SK-N-SH treated with all-trans-retinoic acid at 6 μM for 48 hours (cell line): Measurements from ENCODE around the gene ZNF189.

Source experiments
- ATAC-seq: fragments of 200-7000 bp; cut with Tn5 transposase; 3 replicates; pipeline ENCODE4 v1.9.1; 2020; ENCODE audit warnings: mild to moderate bottlenecking, moderate library complexity
- ARNTL ChIP-seq: fragments of 450-650 bp; formaldehyde crosslinking; IDR thresholded peaks from 2 replicates; pipeline ENCODE4 v1.5.0; 2020; ENCODE audit warnings: low read depth, mild to moderate bottlenecking, moderate library complexity, borderline replicate concordance
- GLIS3 ChIP-seq: fragments of 250-450 bp; sonication (Bioruptor Pico); IDR thresholded peaks from 2 replicates; pipeline ENCODE4 v1.5.0; 2020; ENCODE audit warnings: mild to moderate bottlenecking, moderate library complexity
- ISL1 ChIP-seq: fragments of 250-450 bp; sonication (Bioruptor Pico); IDR thresholded peaks from 2 replicates; pipeline ENCODE4 v2.1.2; 2022; ENCODE audit warnings: mild to moderate bottlenecking, moderate library complexity
- OSR1 ChIP-seq: fragments of 250-450 bp; sonication (Bioruptor Pico); IDR thresholded peaks from 2 replicates; pipeline ENCODE4 v1.8.0; 2022; ENCODE audit warnings: moderate library complexity, mild to moderate bottlenecking, inconsistent platforms
- PPARA ChIP-seq: fragments of 250-450 bp; sonication (Bioruptor Pico); IDR thresholded peaks from 2 replicates; pipeline ENCODE4 v1.5.0; 2020; ENCODE audit warnings: mild to moderate bottlenecking, borderline replicate concordance
- RARB ChIP-seq: fragments of 250-450 bp; sonication (Bioruptor Pico); IDR thresholded peaks from 2 replicates; pipeline ENCODE4 v1.8.0; 2021; ENCODE audit warnings: mild to moderate bottlenecking, moderate library complexity
- SNAI2 ChIP-seq: fragments of 250-450 bp; sonication (Bioruptor Pico); IDR thresholded peaks from 2 replicates; pipeline ENCODE4 v1.5.0; 2020; ENCODE audit warnings: mild to moderate bottlenecking, moderate library complexity
- TCF4 ChIP-seq: fragments of 250-450 bp; sonication (Bioruptor Pico); IDR thresholded peaks from 2 replicates; pipeline ENCODE4 v1.8.0; 2021; ENCODE audit warnings: mild to moderate bottlenecking, moderate library complexity, borderline replicate concordance
- TOX ChIP-seq: fragments of 250-450 bp; sonication (Bioruptor Pico); IDR thresholded peaks from 2 replicates; pipeline ENCODE4 v1.8.0; 2021; ENCODE audit warnings: mild to moderate bottlenecking, moderate library complexity, borderline replicate concordance
- ZC3H10 ChIP-seq: fragments of 250-450 bp; sonication (Bioruptor Pico); IDR thresholded peaks from 2 replicates; pipeline ENCODE4 v1.5.1; 2021; ENCODE audit warnings: mild to moderate bottlenecking, moderate library complexity
- ZFP30 ChIP-seq: fragments of 450-650 bp; formaldehyde crosslinking; IDR thresholded peaks from 2 replicates; pipeline ENCODE4 v1.5.0; 2022; ENCODE audit warnings: mild to moderate bottlenecking, moderate library complexity
- ZNF565 ChIP-seq: fragments of 450-650 bp; formaldehyde crosslinking; conservative IDR thresholded peaks from 2 replicates; pipeline ENCODE4 v1.5.0; 2020; ENCODE audit warnings: low read depth, mild to moderate bottlenecking, moderate library complexity
- ZNF8 ChIP-seq: fragments of 450-650 bp; formaldehyde crosslinking; IDR thresholded peaks from 2 replicates; pipeline ENCODE4 v1.5.0; 2020; ENCODE audit warnings: mild to moderate bottlenecking, moderate library complexity
- TF ChIP-seq, protein P1 (sequence below): fragments of 250-450 bp; sonication (Bioruptor Pico); IDR thresholded peaks from 2 replicates; pipeline ENCODE4 v1.5.0; 2020; ENCODE audit warnings: mild to moderate bottlenecking, moderate library complexity
- TF ChIP-seq, protein P2 (sequence below): fragments of 250-450 bp; sonication (Bioruptor Pico); IDR thresholded peaks from 2 replicates; pipeline ENCODE4 v1.5.1; 2021; ENCODE audit warnings: mild to moderate bottlenecking, moderate library complexity
- TF ChIP-seq, protein P3 (sequence below): fragments of 250-450 bp; sonication (Bioruptor Pico); IDR thresholded peaks from 2 replicates; pipeline ENCODE4 v1.8.0; 2020; ENCODE audit warnings: mild to moderate bottlenecking, moderate library complexity, borderline replicate concordance
- TF ChIP-seq, protein P4 (sequence below): fragments of 250-450 bp; sonication (Bioruptor Pico); IDR thresholded peaks from 2 replicates; pipeline ENCODE4 v1.5.1; 2020; ENCODE audit warnings: low read depth, mild to moderate bottlenecking, moderate library complexity

The ZNF189 gene

DNA sequence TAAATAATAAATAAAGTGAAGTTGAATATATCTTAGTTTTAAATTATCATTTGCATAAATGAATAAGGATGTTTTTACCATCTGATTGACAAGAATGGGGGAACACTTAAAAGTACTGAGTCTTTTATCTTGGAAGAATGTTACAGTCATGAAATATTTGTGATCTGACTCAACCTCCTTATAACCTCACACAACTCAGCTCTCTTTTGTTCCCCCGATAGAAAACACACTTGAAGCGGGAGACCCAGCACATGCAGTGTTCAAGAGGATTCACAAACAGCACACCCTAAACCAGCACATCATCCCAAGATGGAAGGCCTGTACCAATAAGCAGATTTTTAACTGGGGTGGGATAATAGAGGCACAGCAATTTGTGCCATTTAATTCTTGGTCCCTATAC lies 29.4 kb upstream of the ZNF189 start (continued):
- TF ChIP-seq OSR1 (CRISPR knock-in tag) (no peak), ZC3H10 (CRISPR knock-in tag) (no peak)

DNA sequence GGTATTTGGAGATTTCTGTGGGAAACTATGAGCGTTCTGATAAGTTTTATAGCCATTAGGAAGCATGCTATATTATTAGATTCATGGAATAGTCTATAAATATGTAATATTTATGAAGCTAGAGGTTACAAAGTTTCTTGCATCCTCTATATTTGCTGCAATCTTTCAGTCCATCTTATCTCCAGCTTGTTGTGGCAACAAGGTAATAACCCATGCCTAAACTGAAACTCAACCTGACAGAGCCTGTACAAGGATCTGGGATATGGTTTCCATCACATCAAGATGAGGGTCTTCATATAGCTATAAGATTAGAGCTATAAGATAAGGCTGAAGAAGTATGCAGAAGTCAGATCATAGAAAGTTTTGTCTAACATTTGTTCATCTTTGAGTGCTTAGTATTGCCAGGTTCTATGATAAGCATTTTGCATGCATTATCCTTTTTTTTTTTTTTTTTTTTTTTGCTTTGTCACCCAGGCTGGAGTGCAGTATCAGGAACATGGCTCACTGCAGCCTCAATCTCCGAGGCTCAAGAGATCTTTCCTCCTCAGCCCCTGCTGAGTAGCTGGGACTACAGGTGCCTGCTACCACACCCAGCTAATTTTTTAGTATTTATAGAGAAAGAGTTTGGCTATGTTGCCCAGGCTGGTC lies 28.6 kb upstream of the ZNF189 start:
- no peak for ATAC-seq
- TF ChIP-seq, protein P1, sequence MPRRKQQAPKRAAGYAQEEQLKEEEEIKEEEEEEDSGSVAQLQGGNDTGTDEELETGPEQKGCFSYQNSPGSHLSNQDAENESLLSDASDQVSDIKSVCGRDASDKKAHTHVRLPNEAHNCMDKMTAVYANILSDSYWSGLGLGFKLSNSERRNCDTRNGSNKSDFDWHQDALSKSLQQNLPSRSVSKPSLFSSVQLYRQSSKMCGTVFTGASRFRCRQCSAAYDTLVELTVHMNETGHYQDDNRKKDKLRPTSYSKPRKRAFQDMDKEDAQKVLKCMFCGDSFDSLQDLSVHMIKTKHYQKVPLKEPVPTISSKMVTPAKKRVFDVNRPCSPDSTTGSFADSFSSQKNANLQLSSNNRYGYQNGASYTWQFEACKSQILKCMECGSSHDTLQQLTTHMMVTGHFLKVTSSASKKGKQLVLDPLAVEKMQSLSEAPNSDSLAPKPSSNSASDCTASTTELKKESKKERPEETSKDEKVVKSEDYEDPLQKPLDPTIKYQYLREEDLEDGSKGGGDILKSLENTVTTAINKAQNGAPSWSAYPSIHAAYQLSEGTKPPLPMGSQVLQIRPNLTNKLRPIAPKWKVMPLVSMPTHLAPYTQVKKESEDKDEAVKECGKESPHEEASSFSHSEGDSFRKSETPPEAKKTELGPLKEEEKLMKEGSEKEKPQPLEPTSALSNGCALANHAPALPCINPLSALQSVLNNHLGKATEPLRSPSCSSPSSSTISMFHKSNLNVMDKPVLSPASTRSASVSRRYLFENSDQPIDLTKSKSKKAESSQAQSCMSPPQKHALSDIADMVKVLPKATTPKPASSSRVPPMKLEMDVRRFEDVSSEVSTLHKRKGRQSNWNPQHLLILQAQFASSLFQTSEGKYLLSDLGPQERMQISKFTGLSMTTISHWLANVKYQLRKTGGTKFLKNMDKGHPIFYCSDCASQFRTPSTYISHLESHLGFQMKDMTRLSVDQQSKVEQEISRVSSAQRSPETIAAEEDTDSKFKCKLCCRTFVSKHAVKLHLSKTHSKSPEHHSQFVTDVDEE (CRISPR knock-in tag) = no peak
- TF ChIP-seq RARB (CRISPR knock-in tag) (no peak), SNAI2 (CRISPR knock-in tag) (no peak)

DNA sequence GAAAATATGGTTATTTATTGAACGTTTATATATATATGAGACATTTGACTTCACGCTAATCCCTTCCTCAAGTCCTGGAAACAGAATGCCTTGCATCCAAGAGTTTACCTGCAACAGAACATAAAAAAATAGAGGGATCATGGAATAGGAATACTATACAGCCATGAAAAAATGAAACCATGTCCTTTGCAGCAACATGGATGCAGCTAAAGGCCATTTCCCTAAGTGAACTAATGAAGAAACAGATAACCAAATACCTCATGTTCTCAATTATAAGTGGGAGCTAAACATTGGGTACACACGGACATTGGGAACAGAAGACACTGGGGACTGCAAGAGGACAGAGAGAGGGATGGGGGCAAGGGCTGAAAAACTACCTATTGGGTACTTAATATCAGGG lies 26.8 kb upstream of the ZNF189 start:
- no peak for TF ChIP-seq ZC3H10 (CRISPR knock-in tag)
- TF ChIP-seq ARNTL (CRISPR knock-in tag) = no peak
- TF ChIP-seq OSR1 (CRISPR knock-in tag) = no peak
- TF ChIP-seq, protein P2, sequence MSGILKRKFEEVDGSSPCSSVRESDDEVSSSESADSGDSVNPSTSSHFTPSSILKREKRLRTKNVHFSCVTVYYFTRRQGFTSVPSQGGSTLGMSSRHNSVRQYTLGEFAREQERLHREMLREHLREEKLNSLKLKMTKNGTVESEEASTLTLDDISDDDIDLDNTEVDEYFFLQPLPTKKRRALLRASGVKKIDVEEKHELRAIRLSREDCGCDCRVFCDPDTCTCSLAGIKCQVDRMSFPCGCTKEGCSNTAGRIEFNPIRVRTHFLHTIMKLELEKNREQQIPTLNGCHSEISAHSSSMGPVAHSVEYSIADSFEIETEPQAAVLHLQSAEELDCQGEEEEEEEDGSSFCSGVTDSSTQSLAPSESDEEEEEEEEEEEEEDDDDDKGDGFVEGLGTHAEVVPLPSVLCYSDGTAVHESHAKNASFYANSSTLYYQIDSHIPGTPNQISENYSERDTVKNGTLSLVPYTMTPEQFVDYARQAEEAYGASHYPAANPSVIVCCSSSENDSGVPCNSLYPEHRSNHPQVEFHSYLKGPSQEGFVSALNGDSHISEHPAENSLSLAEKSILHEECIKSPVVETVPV (CRISPR knock-in tag) = no peak
- TF ChIP-seq TCF4 (CRISPR knock-in tag) = no peak
- TF ChIP-seq SNAI2 (CRISPR knock-in tag) = no peak
- TF ChIP-seq, protein P1 (CRISPR knock-in tag) = no peak
- no peak for TF ChIP-seq GLIS3 (CRISPR knock-in tag)
- TF ChIP-seq, protein P3, sequence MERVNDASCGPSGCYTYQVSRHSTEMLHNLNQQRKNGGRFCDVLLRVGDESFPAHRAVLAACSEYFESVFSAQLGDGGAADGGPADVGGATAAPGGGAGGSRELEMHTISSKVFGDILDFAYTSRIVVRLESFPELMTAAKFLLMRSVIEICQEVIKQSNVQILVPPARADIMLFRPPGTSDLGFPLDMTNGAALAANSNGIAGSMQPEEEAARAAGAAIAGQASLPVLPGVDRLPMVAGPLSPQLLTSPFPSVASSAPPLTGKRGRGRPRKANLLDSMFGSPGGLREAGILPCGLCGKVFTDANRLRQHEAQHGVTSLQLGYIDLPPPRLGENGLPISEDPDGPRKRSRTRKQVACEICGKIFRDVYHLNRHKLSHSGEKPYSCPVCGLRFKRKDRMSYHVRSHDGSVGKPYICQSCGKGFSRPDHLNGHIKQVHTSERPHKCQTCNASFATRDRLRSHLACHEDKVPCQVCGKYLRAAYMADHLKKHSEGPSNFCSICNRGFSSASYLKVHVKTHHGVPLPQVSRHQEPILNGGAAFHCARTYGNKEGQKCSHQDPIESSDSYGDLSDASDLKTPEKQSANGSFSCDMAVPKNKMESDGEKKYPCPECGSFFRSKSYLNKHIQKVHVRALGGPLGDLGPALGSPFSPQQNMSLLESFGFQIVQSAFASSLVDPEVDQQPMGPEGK (CRISPR knock-in tag) = no peak
- no peak for TF ChIP-seq RARB (CRISPR knock-in tag)
- TF ChIP-seq ZFP30 (CRISPR knock-in tag) = no peak
- no peak for TF ChIP-seq TOX
- TF ChIP-seq ZNF8 (CRISPR knock-in tag) = no peak
- TF ChIP-seq, protein P4, sequence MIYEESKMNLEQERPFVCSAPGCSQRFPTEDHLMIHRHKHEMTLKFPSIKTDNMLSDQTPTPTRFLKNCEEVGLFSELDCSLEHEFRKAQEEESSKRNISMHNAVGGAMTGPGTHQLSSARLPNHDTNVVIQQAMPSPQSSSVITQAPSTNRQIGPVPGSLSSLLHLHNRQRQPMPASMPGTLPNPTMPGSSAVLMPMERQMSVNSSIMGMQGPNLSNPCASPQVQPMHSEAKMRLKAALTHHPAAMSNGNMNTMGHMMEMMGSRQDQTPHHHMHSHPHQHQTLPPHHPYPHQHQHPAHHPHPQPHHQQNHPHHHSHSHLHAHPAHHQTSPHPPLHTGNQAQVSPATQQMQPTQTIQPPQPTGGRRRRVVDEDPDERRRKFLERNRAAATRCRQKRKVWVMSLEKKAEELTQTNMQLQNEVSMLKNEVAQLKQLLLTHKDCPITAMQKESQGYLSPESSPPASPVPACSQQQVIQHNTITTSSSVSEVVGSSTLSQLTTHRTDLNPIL = no peak
- TF ChIP-seq ZNF565 = no peak
- TF ChIP-seq ISL1 (CRISPR knock-in tag) = no peak
- no peak for TF ChIP-seq PPARA (CRISPR knock-in tag)
- no peak for ATAC-seq
